Measurements from ENCODE around the gene HPGDS. TPM values are rescaled to one million over a fixed set of nuclear protein-coding genes. Genes with fewer than 3 reads are reported as not detected.

The HPGDS gene
- total RNA-seq, 1 donor from 2014 or later: not detected

GRCh38 chr4:94267037-94267436, 75.6 kb downstream of the HPGDS start:
- no peak for DNase-seq
- no peaks in the 10 kb centered on the region for H3K9me3 Mint-ChIP-seq (ENCODE audit: unreplicated experiment)
- TF ChIP-seq, protein P1, sequence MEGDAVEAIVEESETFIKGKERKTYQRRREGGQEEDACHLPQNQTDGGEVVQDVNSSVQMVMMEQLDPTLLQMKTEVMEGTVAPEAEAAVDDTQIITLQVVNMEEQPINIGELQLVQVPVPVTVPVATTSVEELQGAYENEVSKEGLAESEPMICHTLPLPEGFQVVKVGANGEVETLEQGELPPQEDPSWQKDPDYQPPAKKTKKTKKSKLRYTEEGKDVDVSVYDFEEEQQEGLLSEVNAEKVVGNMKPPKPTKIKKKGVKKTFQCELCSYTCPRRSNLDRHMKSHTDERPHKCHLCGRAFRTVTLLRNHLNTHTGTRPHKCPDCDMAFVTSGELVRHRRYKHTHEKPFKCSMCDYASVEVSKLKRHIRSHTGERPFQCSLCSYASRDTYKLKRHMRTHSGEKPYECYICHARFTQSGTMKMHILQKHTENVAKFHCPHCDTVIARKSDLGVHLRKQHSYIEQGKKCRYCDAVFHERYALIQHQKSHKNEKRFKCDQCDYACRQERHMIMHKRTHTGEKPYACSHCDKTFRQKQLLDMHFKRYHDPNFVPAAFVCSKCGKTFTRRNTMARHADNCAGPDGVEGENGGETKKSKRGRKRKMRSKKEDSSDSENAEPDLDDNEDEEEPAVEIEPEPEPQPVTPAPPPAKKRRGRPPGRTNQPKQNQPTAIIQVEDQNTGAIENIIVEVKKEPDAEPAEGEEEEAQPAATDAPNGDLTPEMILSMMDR (IDR thresholded peaks at IDR 0.05; ENCODE audit: partially characterized antibody, unreplicated experiment): no peak
- H3K4me3 Mint-ChIP-seq (ENCODE audit: unreplicated experiment): no peak overlapping the region
- H3K27ac Mint-ChIP-seq (ENCODE audit: unreplicated experiment): no peak overlapping the region
- no peaks in the 10 kb centered on the region for H3K27me3 Mint-ChIP-seq (ENCODE audit: unreplicated experiment)
- H3K4me1 Mint-ChIP-seq (ENCODE audit: low read depth, unreplicated experiment): no peaks in the 10 kb centered on the region
- H3K36me3 Mint-ChIP-seq (ENCODE audit: unreplicated experiment): no peaks in the 10 kb centered on the region

DNA sequence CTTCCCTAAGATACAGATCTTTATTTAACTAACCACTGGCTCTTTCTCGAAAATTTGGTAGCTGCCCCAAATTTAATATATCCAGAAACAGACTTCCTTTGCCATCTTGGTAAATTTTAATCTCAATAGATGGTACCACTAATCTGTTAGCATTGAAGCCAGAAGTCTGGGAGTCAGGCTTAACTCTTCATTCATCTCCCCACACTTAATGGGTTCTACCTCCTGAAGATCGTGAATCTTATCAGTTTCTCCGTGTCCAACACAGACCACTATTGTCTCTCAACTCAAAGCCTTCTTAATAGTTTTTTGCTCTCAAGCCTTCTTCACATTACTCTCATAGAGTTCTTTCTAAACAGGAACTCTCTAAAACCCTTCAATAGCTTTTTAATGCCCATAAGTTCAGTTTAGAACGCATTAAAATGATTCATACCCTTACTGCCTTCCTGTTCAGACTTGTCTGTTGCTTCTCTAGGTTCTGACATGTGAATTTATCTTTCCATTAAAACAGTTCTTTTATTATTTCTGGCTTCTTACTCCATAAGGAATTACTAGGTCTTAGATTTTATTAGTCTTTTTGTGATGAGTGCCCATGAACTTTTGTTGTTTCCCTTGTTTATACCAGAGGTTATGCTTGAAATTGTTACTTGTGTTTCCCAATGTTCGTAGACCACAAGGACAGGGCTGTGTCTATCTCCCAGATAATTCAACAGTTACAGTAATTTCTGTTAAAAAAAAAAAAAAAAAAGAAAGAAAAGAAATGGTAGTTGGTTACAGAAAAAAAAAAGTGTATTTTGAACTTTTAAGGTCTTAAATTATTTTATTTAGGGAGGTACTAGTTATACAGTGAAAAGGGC, 80.2 kb downstream of the HPGDS start:
- no peaks in the 10 kb centered on the region for H3K9me3 Mint-ChIP-seq (ENCODE audit: unreplicated experiment)
- H3K27me3 Mint-ChIP-seq (ENCODE audit: unreplicated experiment): no peaks in the 10 kb centered on the region
- no peaks in the 10 kb centered on the region for H3K36me3 Mint-ChIP-seq (ENCODE audit: unreplicated experiment)
- H3K4me1 Mint-ChIP-seq (ENCODE audit: low read depth, unreplicated experiment): no peaks in the 10 kb centered on the region
- H3K27ac Mint-ChIP-seq (ENCODE audit: unreplicated experiment): no peak overlapping the region
- no peak overlapping the region for H3K4me3 Mint-ChIP-seq (ENCODE audit: unreplicated experiment)
- no peak for DNase-seq
- TF ChIP-seq, protein P1 (IDR thresholded peaks at IDR 0.05; ENCODE audit: partially characterized antibody, unreplicated experiment): no peak

GRCh38 chr4:94256828-94257227, 85.8 kb downstream of the HPGDS start:
- TF ChIP-seq, protein P1 (IDR thresholded peaks at IDR 0.05; ENCODE audit: partially characterized antibody, unreplicated experiment): no peak
- DNase-seq: no peak
- H3K27ac Mint-ChIP-seq (ENCODE audit: unreplicated experiment): no peak overlapping the region
- no peaks in the 10 kb centered on the region for H3K27me3 Mint-ChIP-seq (ENCODE audit: unreplicated experiment)
- H3K4me1 Mint-ChIP-seq (ENCODE audit: low read depth, unreplicated experiment): no peaks in the 10 kb centered on the region
- no peak overlapping the region for H3K4me3 Mint-ChIP-seq (ENCODE audit: unreplicated experiment)
- no peaks in the 10 kb centered on the region for H3K36me3 Mint-ChIP-seq (ENCODE audit: unreplicated experiment)
- no peaks in the 10 kb centered on the region for H3K9me3 Mint-ChIP-seq (ENCODE audit: unreplicated experiment)

DNA sequence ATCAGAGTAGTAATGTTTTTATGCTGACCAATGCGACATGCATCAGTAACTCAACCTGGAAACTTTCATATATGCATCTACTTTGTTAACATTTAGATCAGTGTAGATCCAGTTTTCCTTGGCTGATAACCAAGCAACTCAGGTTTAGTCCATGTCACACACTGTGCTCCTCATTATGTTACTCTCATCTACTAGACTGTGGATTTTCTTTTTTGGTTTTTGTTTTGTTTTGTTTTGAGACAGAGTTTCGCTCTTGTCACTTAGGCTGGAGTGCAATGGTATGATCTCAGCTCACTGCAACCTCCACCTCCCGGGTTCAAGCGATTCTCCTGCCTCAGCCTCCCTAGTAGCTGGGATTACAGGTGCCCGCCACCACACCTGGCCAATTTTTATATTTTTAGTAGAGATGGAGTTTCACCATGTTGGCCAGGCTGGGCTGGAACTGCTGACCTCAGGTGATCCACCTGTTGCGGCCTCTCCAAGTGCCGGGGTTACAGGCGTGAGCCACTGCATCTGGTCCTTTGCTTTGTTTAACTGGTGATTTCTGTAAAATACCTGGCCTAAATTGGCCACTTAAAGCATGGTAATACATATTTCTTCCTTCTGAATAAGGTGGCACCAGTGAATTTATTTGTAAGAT, 86.4 kb downstream of the HPGDS start:
- Mint-ChIP-seq H3K4me1 (ENCODE audit: low read depth, unreplicated experiment) (no peaks in the 10 kb centered on the region), H3K9me3 (ENCODE audit: unreplicated experiment) (no peaks in the 10 kb centered on the region), H3K36me3 (ENCODE audit: unreplicated experiment) (no peaks in the 10 kb centered on the region), H3K4me3 (ENCODE audit: unreplicated experiment) (no peak overlapping the region), H3K27me3 (ENCODE audit: unreplicated experiment) (no peaks in the 10 kb centered on the region), H3K27ac (ENCODE audit: unreplicated experiment) (no peak overlapping the region)
- TF ChIP-seq, protein P1 (IDR thresholded peaks at IDR 0.05; ENCODE audit: partially characterized antibody, unreplicated experiment): no peak
- DNase-seq: no peak

GRCh38 chr4:94253036-94253435, 89.6 kb downstream of the HPGDS start:
- Mint-ChIP-seq H3K4me3 (ENCODE audit: unreplicated experiment) (no peak overlapping the region), H3K27ac (ENCODE audit: unreplicated experiment) (no peak overlapping the region), H3K27me3 (ENCODE audit: unreplicated experiment) (no peaks in the 10 kb centered on the region), H3K9me3 (ENCODE audit: unreplicated experiment) (no peaks in the 10 kb centered on the region), H3K4me1 (ENCODE audit: low read depth, unreplicated experiment) (no peaks in the 10 kb centered on the region), H3K36me3 (ENCODE audit: unreplicated experiment) (no peaks in the 10 kb centered on the region)
- no peak for DNase-seq
- TF ChIP-seq, protein P1 (IDR thresholded peaks at IDR 0.05; ENCODE audit: partially characterized antibody, unreplicated experiment): no peak
